ENCODE results near the gene C9orf78. TPM values are rescaled to one million over a fixed set of nuclear protein-coding genes. Genes with fewer than 3 reads are reported as not detected.

Gene C9orf78
- total RNA-seq, 3 donors from 2014 or later = 56.7 to 189 (median 57.8) TPM

DNA sequence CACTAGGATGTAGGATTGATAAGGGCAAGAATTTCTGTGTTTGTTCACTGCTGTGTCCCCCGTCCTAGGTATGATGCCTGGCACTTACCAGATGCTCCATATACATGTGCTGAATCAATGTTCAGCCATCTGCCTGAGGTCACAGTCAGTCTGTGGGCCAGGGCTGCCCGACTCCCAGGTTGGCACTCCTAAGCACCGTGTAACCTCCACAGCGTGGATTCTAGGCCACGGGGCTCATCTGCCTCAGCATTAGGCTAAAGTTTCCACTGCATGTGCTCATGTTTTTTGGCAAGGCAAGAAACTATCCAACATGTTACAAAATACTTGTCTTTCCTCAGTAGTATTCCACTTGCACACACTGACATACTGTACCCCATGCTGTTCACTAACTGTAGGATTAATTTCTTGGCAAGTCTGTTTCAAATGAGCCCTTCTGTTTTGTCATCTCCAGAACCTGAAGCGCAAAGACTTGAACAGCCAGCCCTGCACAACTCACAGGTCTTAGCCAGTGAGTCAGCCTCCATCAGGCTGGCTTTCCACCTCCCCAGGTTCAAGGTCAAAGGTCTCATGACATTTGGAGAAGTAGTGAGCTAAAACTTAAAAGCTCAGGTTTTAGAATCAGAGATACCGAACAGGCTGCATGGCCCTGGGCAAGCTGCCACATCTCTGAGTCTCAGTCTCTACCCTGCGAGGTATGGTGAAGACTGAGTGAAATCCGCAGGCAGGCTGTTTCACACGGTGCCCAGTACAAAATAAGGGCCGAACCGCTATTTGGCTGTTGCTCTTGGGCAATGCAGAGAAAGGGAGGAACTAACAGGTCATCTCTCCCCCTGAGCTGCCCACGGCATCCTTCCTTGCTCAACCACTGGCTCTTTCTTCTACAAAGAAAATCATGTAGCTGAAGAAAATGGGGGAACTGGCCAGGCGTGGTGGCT lies 18.3 kb downstream of the C9orf78 start:
- no peaks in the 10 kb centered on the region for H3K4me1 ChIP-seq
- intact Hi-C loops (cut with DNase I; ENCODE audit: low total_unique reads) = no loop called here
- H3K27ac ChIP-seq = no peak overlapping the region
- no peak for TF ChIP-seq CTCF (IDR thresholded peaks at IDR 0.05)
- TF ChIP-seq POLR2A (IDR thresholded peaks at IDR 0.05) = no peak
- no peak for TF ChIP-seq POLR2AphosphoS5 (IDR thresholded peaks at IDR 0.05)
- no peak overlapping the region for H3K4me3 ChIP-seq
- no peak for DNase-seq (ENCODE audit: low spot score in 2 of 2)
- no peaks in the 10 kb centered on the region for H3K9me3 ChIP-seq
- H3K36me3 ChIP-seq = no peaks in the 10 kb centered on the region
- H3K27me3 ChIP-seq = no peaks in the 10 kb centered on the region

- H3K27ac ChIP-seq = no peak overlapping the region
- no peak for TF ChIP-seq POLR2AphosphoS5 (IDR thresholded peaks at IDR 0.05)
- no peak for TF ChIP-seq POLR2A (IDR thresholded peaks at IDR 0.05)
- no peak for TF ChIP-seq CTCF (IDR thresholded peaks at IDR 0.05)
- H3K4me1 ChIP-seq = no peaks in the 10 kb centered on the region
- no peaks in the 10 kb centered on the region for H3K9me3 ChIP-seq
- H3K36me3 ChIP-seq = no peaks in the 10 kb centered on the region
- intact Hi-C loops (cut with DNase I; ENCODE audit: low total_unique reads) = no loop called here
- no peak overlapping the region for H3K4me3 ChIP-seq
- DNase-seq (ENCODE audit: low spot score in 2 of 2) = no peak
- H3K27me3 ChIP-seq = no peaks in the 10 kb centered on the region
Observed at GRCh38 chr9:129815278-129815677, 19.8 kb downstream of the C9orf78 start.

DNA sequence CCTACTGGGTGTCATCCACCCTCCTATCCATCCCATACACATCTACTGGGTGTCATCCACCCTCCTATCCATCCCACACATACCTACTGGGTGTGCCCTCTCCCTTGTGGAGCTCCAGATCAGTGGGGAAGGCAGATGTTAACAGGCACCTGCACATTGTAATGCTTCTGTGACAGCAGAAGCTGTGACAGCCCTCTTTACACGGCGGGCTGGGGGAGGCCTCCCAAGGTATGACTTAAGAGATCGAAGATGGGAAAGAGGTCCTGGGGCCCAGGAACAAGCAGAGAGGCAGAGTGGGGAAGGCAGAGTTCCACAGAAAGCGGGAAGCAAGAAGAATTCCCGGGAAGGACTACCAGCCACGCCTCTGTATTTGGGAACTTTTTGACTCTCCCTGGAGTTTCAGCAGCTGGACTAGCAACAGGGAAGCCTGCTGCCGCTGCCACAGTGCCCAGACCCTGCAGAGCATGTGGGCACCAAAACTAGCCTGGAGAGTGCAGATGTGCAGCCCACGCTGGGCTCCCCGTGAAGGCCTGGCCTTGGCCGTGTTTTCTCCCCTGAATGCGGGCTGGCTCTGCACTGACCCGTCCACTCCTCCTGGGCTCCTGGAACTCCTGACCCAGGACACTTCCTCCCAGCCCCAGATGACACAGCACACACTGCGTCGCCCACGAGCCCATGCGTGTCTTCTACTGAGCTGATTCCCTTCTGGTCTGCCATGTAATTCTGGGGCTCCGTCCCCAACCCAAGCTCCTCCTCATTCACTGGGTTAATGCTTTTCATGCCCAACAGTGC lies 20.4 kb downstream of the C9orf78 start:
- Histone ChIP-seq H3K9me3 (no peaks in the 10 kb centered on the region), H3K36me3 (no peaks in the 10 kb centered on the region), H3K27me3 (no peaks in the 10 kb centered on the region), H3K27ac (no peak overlapping the region), H3K4me1 (no peaks in the 10 kb centered on the region), H3K4me3 (no peak overlapping the region)
- no peak for TF ChIP-seq CTCF (IDR thresholded peaks at IDR 0.05)
- TF ChIP-seq POLR2A (IDR thresholded peaks at IDR 0.05) = no peak
- TF ChIP-seq POLR2AphosphoS5 (IDR thresholded peaks at IDR 0.05) = no peak
- intact Hi-C loops (cut with DNase I; ENCODE audit: low total_unique reads) = no loop called here
- no peak for DNase-seq (ENCODE audit: low spot score in 2 of 2)

GRCh38 chr9:129813661-129814060 lies 21.4 kb downstream of the C9orf78 start:
- H3K4me3 ChIP-seq = no peak overlapping the region
- no peaks in the 10 kb centered on the region for H3K36me3 ChIP-seq
- intact Hi-C loops (cut with DNase I; ENCODE audit: low total_unique reads) = no loop called here
- no peaks in the 10 kb centered on the region for H3K27me3 ChIP-seq
- no peak for DNase-seq (ENCODE audit: low spot score in 2 of 2)
- TF ChIP-seq POLR2AphosphoS5 (IDR thresholded peaks at IDR 0.05) (no peak), POLR2A (IDR thresholded peaks at IDR 0.05) (no peak), CTCF (IDR thresholded peaks at IDR 0.05) (no peak)
- H3K4me1 ChIP-seq = no peaks in the 10 kb centered on the region
- H3K9me3 ChIP-seq = no peaks in the 10 kb centered on the region
- H3K27ac ChIP-seq = no peak overlapping the region

GRCh38 chr9:129812385-129812784 lies 22.7 kb downstream of the C9orf78 start:
- no peak overlapping the region for H3K4me3 ChIP-seq
- H3K9me3 ChIP-seq = no peaks in the 10 kb centered on the region
- DNase-seq (ENCODE audit: low spot score in 2 of 2) = no peak
- H3K27ac ChIP-seq = no peak overlapping the region
- no peaks in the 10 kb centered on the region for H3K4me1 ChIP-seq
- TF ChIP-seq CTCF (IDR thresholded peaks at IDR 0.05) = no peak
- TF ChIP-seq POLR2AphosphoS5 (IDR thresholded peaks at IDR 0.05) = no peak
- TF ChIP-seq POLR2A (IDR thresholded peaks at IDR 0.05) = no peak
- no peaks in the 10 kb centered on the region for H3K27me3 ChIP-seq
- intact Hi-C loops (cut with DNase I; ENCODE audit: low total_unique reads) = no loop called here
- no peaks in the 10 kb centered on the region for H3K36me3 ChIP-seq

Data from breast epithelium (tissue), 4 donors.